HepG2 (cell line): ENCODE results near the gene EPG5. TPM values are rescaled to one million over a fixed set of nuclear protein-coding genes. Genes with fewer than 3 reads are reported as not detected.
A peak's percentile ranks its signal among the peaks of the same experiment; 100 is the strongest.

Experiments used
- RAD21 ChIP-seq: fragments of 450-650 bp; formaldehyde crosslinking; IDR thresholded peaks from 2 replicates; pipeline ENCODE4 v1.5.0; 2020; ENCODE audit warnings: mild to moderate bottlenecking
- SRF ChIP-seq: IDR thresholded peaks from 2 replicates; pipeline ENCODE4 v1.6.1; 2011; ENCODE audit warnings: mild to moderate bottlenecking, low read depth, low read length, moderate library complexity
- STAG1 ChIP-seq: sonication (generic); formaldehyde crosslinking; IDR thresholded peaks from 2 replicates; pipeline ENCODE4 v1.4.0; 2020; ENCODE audit warnings: missing genetic modification reagents
- YY1 ChIP-seq: IDR thresholded peaks from 2 replicates; pipeline ENCODE4 v1.6.1; 2011; ENCODE audit warnings: low read length, low read depth, moderate library complexity, mild to moderate bottlenecking; ENCODE audit not compliant: insufficient read depth, insufficient replicate concordance
- polyA plus RNA-seq, 8 experiments: library from polyadenylated mRNA; depleted of rRNA in 3 of 8; stranded (reverse) in 7 of 8; unstranded in 1 of 8; fragments of >200 nt; fragmentation: Illumina TruSeq in 4 of 8; extraction: Trizol in 4 of 8; gene quantifications; 2 replicates each; pipeline versions ENCODE4 v1.2.1 to v1.2.3, GENCODE V29; 2011 to 2016; ENCODE audit warnings: low read depth in 4 of 8, missing spikeins in 1 of 8, mixed read lengths in 1 of 8; ENCODE audit not compliant: insufficient read depth in 1 of 8
- total RNA-seq, 5 experiments: library from RNA; depleted of rRNA; stranded (reverse); fragments of >200 nt; fragmentation: Illumina TruSeq; extraction: Trizol; gene quantifications; 2 replicates each; pipeline ENCODE4 v1.2.3, GENCODE V29; 2016; ENCODE audit warnings: low read depth in 1 of 5
- TF ChIP-seq, protein P1 (sequence below), 2 experiments: sonication (generic) in 1 of 2; formaldehyde crosslinking in 1 of 2; IDR thresholded peaks; 2 replicates each; pipeline versions ENCODE4 v1.4.0 to v1.6.1; 2018 to 2020; ENCODE audit warnings: missing genetic modification reagents in 2 of 2, borderline replicate concordance in 1 of 2, low read depth in 1 of 2, mild to moderate bottlenecking in 1 of 2, missing biosample characterization in 1 of 2
- TF ChIP-seq, protein P2 (sequence below): sonication (generic); formaldehyde crosslinking; IDR thresholded peaks from 2 replicates; pipeline ENCODE4 v1.8.0; 2022; ENCODE audit warnings: missing genetic modification reagents, low read depth, mild to moderate bottlenecking, borderline replicate concordance
- TF ChIP-seq, protein P3 (sequence below): sonication (generic); formaldehyde crosslinking; IDR thresholded peaks from 2 replicates; pipeline ENCODE4 v1.4.0; 2020; ENCODE audit warnings: missing genetic modification reagents

EPG5 gene
- total and polyA plus RNA-seq, 2 of the 13 experiments (the other 11 are each of a cell fraction or from before 2014, with no cell fraction given): 6.7 to 9.3 TPM

GRCh38 chr18:45879681-45880655, 87.2 kb downstream of the EPG5 start (continued):
- TF ChIP-seq, protein P1, sequence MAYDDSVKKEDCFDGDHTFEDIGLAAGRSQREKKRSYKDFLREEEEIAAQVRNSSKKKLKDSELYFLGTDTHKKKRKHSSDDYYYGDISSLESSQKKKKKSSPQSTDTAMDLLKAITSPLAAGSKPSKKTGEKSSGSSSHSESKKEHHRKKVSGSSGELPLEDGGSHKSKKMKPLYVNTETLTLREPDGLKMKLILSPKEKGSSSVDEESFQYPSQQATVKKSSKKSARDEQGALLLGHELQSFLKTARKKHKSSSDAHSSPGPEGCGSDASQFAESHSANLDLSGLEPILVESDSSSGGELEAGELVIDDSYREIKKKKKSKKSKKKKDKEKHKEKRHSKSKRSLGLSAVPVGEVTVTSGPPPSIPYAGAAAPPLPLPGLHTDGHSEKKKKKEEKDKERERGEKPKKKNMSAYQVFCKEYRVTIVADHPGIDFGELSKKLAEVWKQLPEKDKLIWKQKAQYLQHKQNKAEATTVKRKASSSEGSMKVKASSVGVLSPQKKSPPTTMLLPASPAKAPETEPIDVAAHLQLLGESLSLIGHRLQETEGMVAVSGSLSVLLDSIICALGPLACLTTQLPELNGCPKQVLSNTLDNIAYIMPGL (CRISPR knock-in tag; IDR thresholded peaks at IDR 0.05; ENCODE audit: borderline replicate concordance in 1 of 2, low read depth in 1 of 2): 0 out of 4 replicates have a peak, but pooled peaks of 1 of the 2 experiments have one; percentile 28
- TF ChIP-seq YY1 (peak; percentile 29), STAG1 (peak; percentile 75), RAD21 (CRISPR knock-in tag) (peak; percentile 73), SRF (no peak)
- TF ChIP-seq, protein P2, sequence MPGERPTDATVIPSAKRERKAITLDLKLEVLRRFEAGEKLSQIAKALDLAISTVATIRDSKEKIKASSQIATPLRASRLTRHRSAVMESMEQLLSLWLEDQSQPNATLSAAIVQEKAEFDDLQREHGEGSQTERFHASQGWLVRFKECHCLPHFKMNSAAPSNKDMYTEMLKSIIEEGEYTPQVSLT (CRISPR knock-in tag): no peak
- TF ChIP-seq, protein P3, sequence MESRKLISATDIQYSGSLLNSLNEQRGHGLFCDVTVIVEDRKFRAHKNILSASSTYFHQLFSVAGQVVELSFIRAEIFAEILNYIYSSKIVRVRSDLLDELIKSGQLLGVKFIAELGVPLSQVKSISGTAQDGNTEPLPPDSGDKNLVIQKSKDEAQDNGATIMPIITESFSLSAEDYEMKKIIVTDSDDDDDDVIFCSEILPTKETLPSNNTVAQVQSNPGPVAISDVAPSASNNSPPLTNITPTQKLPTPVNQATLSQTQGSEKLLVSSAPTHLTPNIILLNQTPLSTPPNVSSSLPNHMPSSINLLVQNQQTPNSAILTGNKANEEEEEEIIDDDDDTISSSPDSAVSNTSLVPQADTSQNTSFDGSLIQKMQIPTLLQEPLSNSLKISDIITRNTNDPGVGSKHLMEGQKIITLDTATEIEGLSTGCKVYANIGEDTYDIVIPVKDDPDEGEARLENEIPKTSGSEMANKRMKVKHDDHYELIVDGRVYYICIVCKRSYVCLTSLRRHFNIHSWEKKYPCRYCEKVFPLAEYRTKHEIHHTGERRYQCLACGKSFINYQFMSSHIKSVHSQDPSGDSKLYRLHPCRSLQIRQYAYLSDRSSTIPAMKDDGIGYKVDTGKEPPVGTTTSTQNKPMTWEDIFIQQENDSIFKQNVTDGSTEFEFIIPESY (CRISPR knock-in tag): peak; percentile 49; the same call in 1 of the 2 replicates
